Breast epithelium (tissue), 4 donors: ENCODE results near the gene LAMB3. TPM values are rescaled to one million over a fixed set of nuclear protein-coding genes. Genes with fewer than 3 reads are reported as not detected.

Source experiments
- DNase-seq, 2 donors: peaks; one replicate each; pipeline ENCODE4 v3.0.0-alpha.2; 2019; ENCODE audit warnings: low spot score in 2 of 2
- H3K27ac ChIP-seq, 2 donors: fragments of 200-600 bp; sonication (generic) in 1 of 2; one replicate each; pipeline ENCODE4 v1.5.1; 2016 to 2019; ENCODE audit warnings: mild to moderate bottlenecking in 1 of 2
- H3K27me3 ChIP-seq, 2 donors: fragments of 200-600 bp; sonication (generic) in 1 of 2; one replicate each; pipeline versions ENCODE4 v1.5.1 to v1.6.0; 2017 to 2019; ENCODE audit warnings: control low read depth in 1 of 2, mild to moderate bottlenecking in 1 of 2
- H3K36me3 ChIP-seq: fragments of 200-600 bp; one replicate; pipeline ENCODE4 v1.5.1; 2019
- H3K4me1 ChIP-seq, 2 donors: fragments of 200-600 bp; sonication (generic); one replicate each; pipeline ENCODE4 v1.5.1; 2016 to 2019; ENCODE audit warnings: control low read depth in 1 of 2
- H3K4me3 ChIP-seq, 3 donors: fragments of 200-600 bp; sonication (generic); 1 replicate in 2 of 3; 2 replicates in 1 of 3; pipeline ENCODE4 v1.5.1; 2016 to 2019; ENCODE audit warnings: mild to moderate bottlenecking in 3 of 3, moderate library complexity in 2 of 3
- H3K9me3 ChIP-seq, 2 donors: fragments of 200-600 bp; sonication (generic) in 1 of 2; one replicate each; pipeline ENCODE4 v1.5.1; 2016 to 2019; ENCODE audit warnings: control low read depth in 1 of 2
- CTCF ChIP-seq, 3 donors: fragments of 450-650 bp; IDR thresholded peaks; one replicate each; pipeline ENCODE4 v1.5.1; 2016 to 2017; ENCODE audit warnings: antibody characterized with exemption in 3 of 3, mild to moderate bottlenecking in 3 of 3, moderate library complexity in 3 of 3
- POLR2A ChIP-seq: fragments of 450-650 bp; IDR thresholded peaks from one replicate; pipeline ENCODE4 v1.6.1; 2016; ENCODE audit warnings: antibody characterized with exemption, mild to moderate bottlenecking, moderate library complexity
- POLR2AphosphoS5 ChIP-seq, 3 donors: sonication (generic); formaldehyde crosslinking; IDR thresholded peaks; one replicate each; pipeline ENCODE4 v1.6.1; 2017; ENCODE audit warnings: antibody characterized with exemption in 3 of 3
- intact Hi-C: fragments of 100-400 bp; cut with DNase I; formaldehyde crosslinking; loops from one replicate; pipeline ENCODE4 v1.15.1; 2023; ENCODE audit warnings: low total_unique reads
- total RNA-seq, 3 donors: library from RNA; depleted of rRNA; stranded (reverse); fragments of >200 nt; gene quantifications; one replicate each; pipeline ENCODE4 v1.1.0, GENCODE V29; 2016

The LAMB3 gene
- total RNA-seq, 3 donors from 2014 or later = 23.9 to 48.0 (median 35.6) TPM

GRCh38 chr1:209657140-209657879 is 5.1 kb upstream of the LAMB3 start:
- TF ChIP-seq POLR2AphosphoS5 (IDR thresholded peaks at IDR 0.05) (no peak), POLR2A (no peak), CTCF (IDR thresholded peaks at IDR 0.05) (no peak)
- Histone ChIP-seq H3K4me3 (no peak overlapping the region), H3K27ac (peak overlapping the region; percentile 4 to 65), H3K27me3 (no peaks in the 10 kb centered on the region), H3K4me1 (peaks cover 0 to 4% of the 10 kb centered on the region in 2 donors), H3K36me3 (no peaks in the 10 kb centered on the region), H3K9me3 (no peaks in the 10 kb centered on the region)
- DNase-seq = peak in 1 of 2 donors; percentile 63
- intact Hi-C loops = no loop called here

GRCh38 chr1:209655411-209656231 is 3.4 kb upstream of the LAMB3 start:
- H3K4me1 ChIP-seq = peaks cover 0 to 4% of the 10 kb centered on the region in 2 donors

DNA sequence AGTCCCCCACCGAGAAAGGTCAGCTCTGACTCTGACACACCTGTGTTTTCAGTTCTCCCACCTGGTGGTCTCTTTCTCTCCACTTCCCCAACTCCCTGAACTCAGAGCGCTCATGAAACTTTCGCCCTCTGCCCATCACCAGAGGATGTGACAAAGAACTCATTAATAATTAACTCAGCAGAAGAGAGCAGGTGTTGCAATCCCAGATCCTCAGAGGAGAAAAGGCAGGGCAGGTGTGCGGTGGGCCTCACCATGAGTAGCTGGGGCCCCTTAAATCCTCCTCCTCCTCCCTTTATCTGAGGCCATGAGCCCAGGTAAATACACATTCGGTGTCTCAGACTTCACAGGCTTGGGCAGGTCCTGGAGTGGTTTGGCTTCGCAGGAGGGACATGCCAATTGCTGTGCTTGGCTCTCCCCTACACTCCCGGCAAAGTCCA is 1.7 kb upstream of the LAMB3 start:
- intact Hi-C loops = loop anchor here (2.0 kb wide), 1 partner anchor 35 kb away; no protein-coding TSS in a partner anchor
- no peaks in the 10 kb centered on the region for H3K9me3 ChIP-seq
- no peak for DNase-seq
- H3K27ac ChIP-seq = peak overlapping the region; percentile 66 to 88
- TF ChIP-seq CTCF (IDR thresholded peaks at IDR 0.05) (no peak), POLR2AphosphoS5 (IDR thresholded peaks at IDR 0.05) (no peak), POLR2A (no peak)
- H3K36me3 ChIP-seq = no peaks in the 10 kb centered on the region
- peaks cover 0 to 4% of the 10 kb centered on the region in 2 donors for H3K4me1 ChIP-seq
- no peaks in the 10 kb centered on the region for H3K27me3 ChIP-seq
- H3K4me3 ChIP-seq = no peak overlapping the region

More at GRCh38 chr1:209655411-209656231, 3.4 kb upstream of the LAMB3 start:
- intact Hi-C loops = loop anchor here (2.0 kb wide), 1 partner anchor 33 kb away; no protein-coding TSS in a partner anchor
- no peaks in the 10 kb centered on the region for H3K36me3 ChIP-seq
- no peaks in the 10 kb centered on the region for H3K27me3 ChIP-seq
- H3K9me3 ChIP-seq = no peaks in the 10 kb centered on the region
- H3K27ac ChIP-seq = no peak overlapping the region
- H3K4me3 ChIP-seq = no peak overlapping the region
- no peak for TF ChIP-seq CTCF (IDR thresholded peaks at IDR 0.05)
- no peak for TF ChIP-seq POLR2AphosphoS5 (IDR thresholded peaks at IDR 0.05)
- no peak for TF ChIP-seq POLR2A
- DNase-seq = no peak

- H3K9me3 ChIP-seq = no peaks in the 10 kb centered on the region
- no peak for TF ChIP-seq POLR2A
- TF ChIP-seq POLR2AphosphoS5 (IDR thresholded peaks at IDR 0.05) = peak; percentile 50 to 84 (median 64)
- TF ChIP-seq CTCF (IDR thresholded peaks at IDR 0.05) = no peak
- H3K4me1 ChIP-seq = peaks cover 0 to 4% of the 10 kb centered on the region in 2 donors
- H3K36me3 ChIP-seq = no peaks in the 10 kb centered on the region
- H3K27ac ChIP-seq = peak overlapping the region; percentile 88 to 90
- peak; percentile 97 to 99 for DNase-seq
- intact Hi-C loops = no loop called here
- H3K4me3 ChIP-seq = peak overlapping the region in 2 of 3 donors; percentile 45 to 49
- H3K27me3 ChIP-seq = no peaks in the 10 kb centered on the region
These were observed 712 bp upstream of the LAMB3 start for GRCh38 chr1:209652873-209653401.
